GM12878 (cell line): ENCODE measurements around the gene MCC. TPM values are rescaled to one million over a fixed set of nuclear protein-coding genes. Genes with fewer than 3 reads are reported as not detected.
A peak's percentile ranks its signal among the peaks of the same experiment; 100 is the strongest.

ENCODE experiments used
- ATAC-seq: fragments of 200-7000 bp; cut with Tn5 transposase; 3 replicates; pipeline ENCODE4 v1.9.1; 2020; ENCODE audit warnings: mild to moderate bottlenecking, moderate library complexity
- BruUV-seq: library from RNA; stranded (reverse); fragments of 400-500 nt; replicated peaks from 2 replicates; lab custom pipeline; 2021; lab: Mats Ljungman, UMichigan
- CTCF ChIA-PET: fragments of 300-600 bp; sonication (Branson Sonifier 250); formaldehyde crosslinking; extraction: SDS; loops from one replicate; lab custom pipeline; 2021; ENCODE audit warnings: inconsistent platforms; lab: Yijun Ruan, JAX
- POLR2A ChIA-PET: fragments of 350-600 bp; formaldehyde crosslinking; extraction: SDS; loops from one replicate; lab custom pipeline; 2021; ENCODE audit warnings: inconsistent platforms; lab: Charles Lee
- RAD21 ChIA-PET: fragments of 300-600 bp; sonication (Branson Sonifier 250); formaldehyde crosslinking; loops from one replicate; lab custom pipeline; 2023; ENCODE audit warnings: antibody characterized with exemption; ENCODE audit not compliant: unreplicated experiment; lab: Charles Lee
- SMC1A ChIA-PET: fragments of 300-600 bp; sonication (Branson Sonifier 250); formaldehyde crosslinking; loops from one replicate; lab custom pipeline; 2023; ENCODE audit not compliant: unreplicated experiment, uncharacterized antibody; lab: Charles Lee
- DNase-seq: peaks from one replicate; pipeline ENCODE4 v3.0.0-alpha.2; 2011; ENCODE audit warnings: low read depth, low spot score
- FAIRE-seq: peaks from 3 replicates; lab custom pipeline; 2011; peaks lifted over from hg19 to GRCh38; lab: Jason Lieb, UNC
- H2AFZ ChIP-seq: 2 replicates; pipeline ENCODE4 v1.6.0; 2011; ENCODE audit warnings: low read depth, low read length, control low read depth; ENCODE audit not compliant: control insufficient read depth
- H3K27ac ChIP-seq: 2 replicates; pipeline ENCODE4 v1.5.1; 2011; ENCODE audit warnings: control low read depth; ENCODE audit not compliant: control insufficient read depth, insufficient read depth
- H3K27me3 ChIP-seq, 2 experiments: replicated peaks in 1 of 2; 2 replicates each; pipeline versions ENCODE4 v1.6.0 to v1.6.1; 2011; ENCODE audit warnings: low read length in 1 of 2; ENCODE audit not compliant: control insufficient read depth in 2 of 2, insufficient read depth in 2 of 2
- H3K36me3 ChIP-seq, 2 experiments: 2 replicates each; pipeline ENCODE4 v1.5.1; 2011; ENCODE audit warnings: low read length in 1 of 2; ENCODE audit not compliant: control insufficient read depth in 2 of 2, insufficient read depth in 2 of 2
- H3K4me1 ChIP-seq: 2 replicates; pipeline ENCODE4 v1.6.1; 2011; ENCODE audit warnings: mild to moderate bottlenecking, low read length, moderate library complexity, mixed read lengths; ENCODE audit not compliant: control insufficient read depth, insufficient read depth
- H3K4me2 ChIP-seq: 2 replicates; pipeline ENCODE4 v1.6.0; 2011; ENCODE audit warnings: control low read depth; ENCODE audit not compliant: control insufficient read depth, insufficient read depth
- H3K4me3 ChIP-seq: fragments of 200-600 bp; sonication (generic); 2 replicates; pipeline ENCODE4 v1.5.1; 2016
- H3K79me2 ChIP-seq: 2 replicates; pipeline ENCODE4 v1.6.0; 2011; ENCODE audit warnings: low read length; ENCODE audit not compliant: control insufficient read depth, insufficient read depth
- H3K9ac ChIP-seq: 2 replicates; pipeline ENCODE4 v1.8.0; 2011; ENCODE audit warnings: low read length, control low read depth, mixed read lengths; ENCODE audit not compliant: control insufficient read depth, insufficient read depth
- H3K9me3 ChIP-seq: replicated peaks from 3 replicates; pipeline ENCODE4 v1.5.1; 2011; ENCODE audit warnings: mild to moderate bottlenecking, low read length; ENCODE audit not compliant: control insufficient read depth, insufficient read depth
- H4K20me1 ChIP-seq: 2 replicates; pipeline ENCODE4 v1.6.0; 2011; ENCODE audit not compliant: control insufficient read depth, insufficient read depth
- ESRRA ChIP-seq: IDR thresholded peaks from 2 replicates; pipeline ENCODE4 v1.6.1; 2012; ENCODE audit warnings: mild to moderate bottlenecking, low read length, improper control_type of control experiment
- RAD21 ChIP-seq: IDR thresholded peaks from 2 replicates; pipeline ENCODE4 v1.6.1; 2011; ENCODE audit warnings: mild to moderate bottlenecking, low read depth, low read length, moderate library complexity; ENCODE audit not compliant: insufficient read depth
- SMC3 ChIP-seq: IDR thresholded peaks from 2 replicates; pipeline ENCODE4 v1.6.1; 2011; ENCODE audit warnings: low read length, improper control_type of control experiment, borderline replicate concordance
- WGBS: methylation state at CpG from one replicate; pipeline ENCODE4 v1.1.6; 2016; ENCODE audit warnings: low lambda C conversion rate; ENCODE audit not compliant: insufficient replicate concordance, insufficient coverage; ENCODE audit errors: missing lambda C conversion rate; 5-methylcytosine and 5-hydroxymethylcytosine counted together
- in situ Hi-C: fragments of 300-500 bp; cut with MboI; formaldehyde crosslinking; loops from 9 replicates; pipeline ENCODE4 v1.14.3; 2018; ENCODE audit warnings: mixed read lengths
- intact Hi-C: fragments of 100-400 bp; cut with micrococcal nuclease; formaldehyde crosslinking; loops from one replicate; pipeline ENCODE4 v1.14.2; 2022; ENCODE audit not compliant: unreplicated experiment
- polyA plus RNA-seq, 11 experiments: library from polyadenylated mRNA; depleted of rRNA in 4 of 11; unstranded in 6 of 11; stranded (reverse) in 5 of 11; fragments of >200 nt; fragmentation: Nextera tagmentation in 4 of 11; fragmentation: Illumina TruSeq in 1 of 11; extraction: Ambion mirVana in 4 of 11; extraction: Trizol in 1 of 11; gene quantifications; 1 replicate in 1 of 11; 2 replicates in 10 of 11; pipeline versions ENCODE4 v1.2.1 to v1.2.3, GENCODE V29; 2011 to 2016; ENCODE audit warnings: inconsistent platforms in 2 of 11, missing spikeins in 2 of 11, low read depth in 1 of 11
- total RNA-seq, 4 experiments: library from RNA; depleted of rRNA in 3 of 4; stranded (reverse); fragments of >200 nt in 3 of 4; fragmentation: Illumina TruSeq in 1 of 4; extraction: Trizol in 1 of 4; gene quantifications; 2 replicates each; pipeline versions ENCODE4 v1.2.1 to v1.2.3, GENCODE V29; 2013 to 2021
- TF ChIP-seq, protein P1 (sequence below), 3 experiments: IDR thresholded peaks in 2 of 3; conservative IDR thresholded peaks in 1 of 3; 2 replicates each; pipeline ENCODE4 v1.5.1; 2011; ENCODE audit warnings: low read depth in 3 of 3, low read length in 3 of 3, mild to moderate bottlenecking in 3 of 3, control low read depth in 2 of 3, moderate library complexity in 2 of 3, inconsistent platforms in 1 of 3, mixed read lengths in 1 of 3; ENCODE audit not compliant: control insufficient read depth in 2 of 3, insufficient read depth in 1 of 3; ENCODE audit errors: extremely low read depth in 1 of 3

Gene MCC
- total and polyA plus RNA-seq, 10 of the 15 experiments (the other 5 are each of a cell fraction or from before 2014, with no cell fraction given), result 0.03 to 0.86 (median 0.16) TPM

DNA sequence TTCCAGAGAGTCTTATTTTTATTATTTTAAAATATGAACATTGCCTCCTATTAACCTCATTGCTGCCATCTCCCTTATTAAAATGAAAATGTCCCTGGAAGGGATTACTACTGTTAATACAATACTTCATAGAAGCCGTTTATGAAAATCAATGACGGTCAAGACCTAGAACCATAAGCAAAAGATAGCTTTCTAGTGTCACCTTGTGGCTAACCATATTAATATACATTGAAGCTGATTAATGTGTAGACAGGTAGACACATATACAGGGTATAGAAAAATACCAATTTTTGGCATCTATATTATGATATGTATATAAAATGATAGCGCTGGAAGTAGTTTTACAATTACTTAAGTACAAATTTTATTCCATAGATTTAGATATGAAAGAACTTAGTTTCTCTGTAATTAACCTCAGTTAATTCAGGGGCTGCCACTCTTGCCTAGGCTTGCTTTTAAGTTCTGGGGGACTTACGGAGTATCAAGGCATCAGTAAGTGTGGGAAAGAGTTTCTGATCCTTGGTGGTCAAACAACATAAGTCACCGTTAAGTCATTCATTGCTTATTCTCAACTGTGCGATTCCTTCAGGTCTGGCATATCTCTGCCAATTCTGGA is 22.7 kb upstream of the MCC start:
- Histone ChIP-seq H3K4me2 (no peak overlapping the region), H3K36me3 (no peaks in the 10 kb centered on the region), H3K9me3 (no peaks in the 10 kb centered on the region), H4K20me1 (no peaks in the 10 kb centered on the region), H3K27ac (no peak overlapping the region), H3K4me1 (no peaks in the 10 kb centered on the region; the same call in 1 of the 2 replicates), H3K27me3 (no peaks in the 10 kb centered on the region), H3K79me2 (peaks cover 27% of the 10 kb centered on the region), H3K4me3 (no peak overlapping the region), H3K9ac (no peak overlapping the region), H2AFZ (no peak overlapping the region)
- WGBS, result 41% methylated on average over 6 of the region's 6 CpGs
- DNase-seq (no peak), ATAC-seq (peak; percentile 16; the same call in 1 of the 3 replicates), FAIRE-seq (peak; percentile 7)
- ChIA-PET POLR2A (interaction anchor here (0.6 kb wide), 2 partner anchors 193 to 327 kb away, joined by 3 to 8 read pairs; no protein-coding TSS in a partner anchor), CTCF (interaction anchor here (0.6 to 2.6 kb wide), 14 partner anchors 11 to 801 kb away, joined by 3 to 34 read pairs (median 4); no protein-coding TSS in a partner anchor), SMC1A (interaction anchor here (0.6 to 4.5 kb wide), 10 partner anchors 10 to 518 kb away, joined by 3 to 34 read pairs (median 4); no protein-coding TSS in a partner anchor), RAD21 (interaction anchor here (1.0 to 1.8 kb wide), 4 partner anchors 12 to 515 kb away, joined by 3 to 13 read pairs (median 6); no protein-coding TSS in a partner anchor)
- TF ChIP-seq, protein P1, sequence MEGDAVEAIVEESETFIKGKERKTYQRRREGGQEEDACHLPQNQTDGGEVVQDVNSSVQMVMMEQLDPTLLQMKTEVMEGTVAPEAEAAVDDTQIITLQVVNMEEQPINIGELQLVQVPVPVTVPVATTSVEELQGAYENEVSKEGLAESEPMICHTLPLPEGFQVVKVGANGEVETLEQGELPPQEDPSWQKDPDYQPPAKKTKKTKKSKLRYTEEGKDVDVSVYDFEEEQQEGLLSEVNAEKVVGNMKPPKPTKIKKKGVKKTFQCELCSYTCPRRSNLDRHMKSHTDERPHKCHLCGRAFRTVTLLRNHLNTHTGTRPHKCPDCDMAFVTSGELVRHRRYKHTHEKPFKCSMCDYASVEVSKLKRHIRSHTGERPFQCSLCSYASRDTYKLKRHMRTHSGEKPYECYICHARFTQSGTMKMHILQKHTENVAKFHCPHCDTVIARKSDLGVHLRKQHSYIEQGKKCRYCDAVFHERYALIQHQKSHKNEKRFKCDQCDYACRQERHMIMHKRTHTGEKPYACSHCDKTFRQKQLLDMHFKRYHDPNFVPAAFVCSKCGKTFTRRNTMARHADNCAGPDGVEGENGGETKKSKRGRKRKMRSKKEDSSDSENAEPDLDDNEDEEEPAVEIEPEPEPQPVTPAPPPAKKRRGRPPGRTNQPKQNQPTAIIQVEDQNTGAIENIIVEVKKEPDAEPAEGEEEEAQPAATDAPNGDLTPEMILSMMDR (IDR thresholded peaks at IDR 0.05 in 2 of 3, conservative IDR thresholded peaks at IDR 0.05 in 1 of 3; ENCODE audit: control insufficient read depth in 2 of 3, extremely low read depth in 1 of 3, insufficient read depth in 1 of 3, low read depth in 3 of 3, low read length in 3 of 3), result peak; percentile 25 to 70 (median 37); a peak in 4 of 6 replicates
- TF ChIP-seq RAD21 (peak; percentile 69), ESRRA (no peak), SMC3 (peak; percentile 58; the same call in 1 of the 2 replicates)
- in situ Hi-C loops (loop anchor here (5.0 kb wide), 1 partner anchor 524 kb away; no protein-coding TSS in a partner anchor), intact Hi-C loops (loop anchor here (2.0 kb wide), 2 partner anchors 176 to 514 kb away; no protein-coding TSS in a partner anchor)
- no TSS peak for BruUV-seq
